Activated T-helper 2 cell treated with anti-CD3 and anti-CD28 coated beads, Interferon-gamma antibody, Interleukin-2, Interleukin-4, amounts not matched to agents 10 μg/mL and 5 μg/mL and 100 μg/mL, durations not matched to agents 14 hours and 24 hours and 36 hours (primary cell): ENCODE measurements around the gene WDR36. TPM values are rescaled to one million over a fixed set of nuclear protein-coding genes. Genes with fewer than 3 reads are reported as not detected.

ENCODE experiments used
- DNase-seq: peaks from one replicate; pipeline ENCODE4 v3.0.0; 2021; ENCODE audit warnings: low spot score
- H3K27ac Mint-ChIP-seq: one replicate; pipeline ENCODE4 v1.8.0; 2021; ENCODE audit warnings: mixed read lengths
- H3K27me3 Mint-ChIP-seq: one replicate; pipeline ENCODE4 v1.8.0; 2021; ENCODE audit warnings: low read depth, mixed read lengths
- H3K36me3 Mint-ChIP-seq: one replicate; pipeline ENCODE4 v1.8.0; 2021; ENCODE audit warnings: low read depth, mixed read lengths
- H3K4me1 Mint-ChIP-seq: one replicate; pipeline ENCODE4 v1.8.0; 2021; ENCODE audit warnings: low read depth, mixed read lengths
- H3K4me3 Mint-ChIP-seq: one replicate; pipeline ENCODE4 v1.8.0; 2021; ENCODE audit warnings: low read depth, mild to moderate bottlenecking, moderate library complexity, mixed read lengths
- H3K9me3 Mint-ChIP-seq: one replicate; pipeline ENCODE4 v1.8.0; 2021; ENCODE audit warnings: mixed read lengths
- intact Hi-C: fragments of 100-400 bp; cut with micrococcal nuclease; formaldehyde crosslinking; loops from one replicate; pipeline ENCODE4 v1.15.1; 2023
- total RNA-seq: library from RNA; stranded (reverse); gene quantifications from 2 replicates; pipeline ENCODE4 v1.2.3, GENCODE V29; 2022

The WDR36 gene
- 77.9 and 79.9 TPM in 2 replicates for total RNA-seq

DNA sequence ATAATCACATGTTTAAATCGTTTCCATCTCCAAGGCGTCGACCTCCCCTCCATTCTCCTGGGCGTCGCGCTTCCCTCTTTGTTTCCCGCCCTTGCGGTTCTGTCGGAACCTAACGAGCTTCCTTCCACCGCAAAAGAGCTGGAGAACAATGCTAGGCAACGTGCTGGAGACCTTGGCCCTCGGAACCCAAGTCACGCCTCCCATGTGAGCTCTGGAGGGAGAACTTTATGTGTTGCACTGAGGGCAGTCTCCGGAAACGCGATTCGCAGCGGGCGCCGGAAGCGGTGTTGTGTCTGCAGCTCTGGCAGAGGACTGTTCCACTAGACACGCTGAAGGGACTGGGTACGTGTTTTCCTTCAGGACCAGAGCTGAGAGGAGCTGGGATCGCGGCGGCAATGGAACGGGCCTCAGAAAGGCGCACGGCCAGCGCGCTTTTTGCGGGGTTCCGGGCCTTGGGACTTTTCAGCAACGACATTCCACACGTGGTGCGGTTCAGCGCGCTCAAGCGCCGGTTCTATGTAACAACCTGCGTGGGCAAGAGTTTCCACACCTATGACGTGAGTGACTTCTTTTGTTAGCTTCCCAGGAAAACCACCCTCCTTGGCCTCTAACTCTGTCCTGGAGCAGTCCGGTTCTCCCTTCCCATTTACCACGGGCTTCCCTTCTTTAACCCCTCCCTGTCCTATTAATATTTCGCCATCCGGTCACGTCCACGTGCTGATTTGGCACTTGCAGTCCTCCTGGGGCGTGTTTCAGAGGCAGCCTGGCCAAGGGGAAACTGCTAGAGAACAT is at the start of gene WDR36:
Gene WDR36, plus strand, starts transcription at position 287 of the 792 bp plus-strand sequence. Its CDS starts 109 bp downstream, at position 396.
- peak; percentile 86 for DNase-seq
- Mint-ChIP-seq H3K36me3 (peaks cover 36% of the 10 kb centered on the region), H3K27ac (peak within 1 kb of the TSS; percentile 92), H3K4me3 (peak within 1 kb of the TSS; percentile 95), H3K27me3 (peaks cover 4% of the 10 kb centered on the region), H3K9me3 (peaks cover 3% of the 10 kb centered on the region), H3K4me1 (peaks cover 31% of the 10 kb centered on the region)
- intact Hi-C loops: loop anchor here (1.0 to 5.0 kb wide), 7 partner anchors 19 to 1830 kb away; partner anchors contain the start of genes REEP5, SLC25A46 and STARD4

DNA sequence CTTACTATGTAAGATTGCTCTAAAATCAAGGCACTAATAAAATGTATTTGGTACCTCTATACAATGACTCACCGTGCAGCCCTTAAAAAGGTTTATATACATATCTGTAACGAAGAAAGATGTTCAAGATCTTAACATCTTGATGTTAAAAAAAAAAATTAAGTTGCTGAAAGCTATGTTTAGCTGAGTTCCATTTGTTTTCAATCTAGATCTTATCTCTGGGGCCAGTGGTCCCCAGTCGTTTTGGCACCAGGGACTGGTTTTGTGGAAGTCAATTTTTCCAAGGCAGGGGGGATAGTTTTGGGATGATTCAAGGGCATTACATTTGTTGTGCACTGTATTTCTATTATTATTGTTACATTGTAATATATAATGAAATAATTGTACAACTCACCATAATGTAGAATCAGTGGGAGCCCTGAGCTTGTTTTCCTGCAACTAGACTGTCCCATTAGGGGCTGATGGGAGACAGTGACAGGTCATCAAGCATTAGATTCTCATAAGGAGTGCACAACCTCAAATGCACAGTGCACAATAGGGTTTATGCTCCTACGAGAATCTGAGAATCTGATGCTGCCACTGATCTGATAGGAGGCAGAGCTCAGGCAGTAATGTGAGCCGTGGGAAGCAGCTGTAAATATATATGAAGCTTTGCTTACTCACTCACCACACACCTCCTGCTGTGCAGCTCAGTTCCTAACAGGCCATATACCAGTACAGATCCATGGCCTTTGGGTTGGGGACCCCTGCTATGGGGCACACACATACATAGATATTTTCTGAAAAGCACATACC is 48.2 kb upstream of the WDR36 start:
- no peak for DNase-seq
- no peaks in the 10 kb centered on the region for H3K9me3 Mint-ChIP-seq
- no peak overlapping the region for H3K27ac Mint-ChIP-seq
- no peaks in the 10 kb centered on the region for H3K4me1 Mint-ChIP-seq
- no peak overlapping the region for H3K4me3 Mint-ChIP-seq
- intact Hi-C loops: no loop called here
- H3K36me3 Mint-ChIP-seq: no peaks in the 10 kb centered on the region
- peaks cover 3% of the 10 kb centered on the region for H3K27me3 Mint-ChIP-seq

DNA sequence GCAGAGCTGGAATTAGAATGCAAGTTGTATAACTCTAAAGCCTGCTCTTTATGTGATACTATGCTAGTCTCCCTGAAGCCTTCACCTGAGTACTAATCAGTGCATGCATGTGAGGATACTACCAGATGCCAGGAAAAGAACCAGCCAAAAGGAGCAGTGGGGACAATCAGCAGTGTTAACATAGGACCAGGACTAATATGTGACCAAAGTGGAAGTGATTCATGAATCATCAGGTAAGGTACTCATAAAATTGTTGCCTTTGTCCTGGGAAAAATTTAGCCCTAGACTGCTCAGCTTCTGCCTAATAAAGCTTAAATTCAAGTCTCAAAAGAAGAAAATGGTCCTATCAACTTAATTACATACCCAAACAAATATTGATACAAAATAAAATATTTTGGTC is 34.1 kb upstream of the WDR36 start:
- H3K36me3 Mint-ChIP-seq: no peaks in the 10 kb centered on the region
- peaks cover 4% of the 10 kb centered on the region for H3K4me1 Mint-ChIP-seq
- peaks cover 39% of the 10 kb centered on the region for H3K27me3 Mint-ChIP-seq
- no peak overlapping the region for H3K27ac Mint-ChIP-seq
- no peak overlapping the region for H3K4me3 Mint-ChIP-seq
- no peak for DNase-seq
- intact Hi-C loops: no loop called here
- no peaks in the 10 kb centered on the region for H3K9me3 Mint-ChIP-seq

DNA sequence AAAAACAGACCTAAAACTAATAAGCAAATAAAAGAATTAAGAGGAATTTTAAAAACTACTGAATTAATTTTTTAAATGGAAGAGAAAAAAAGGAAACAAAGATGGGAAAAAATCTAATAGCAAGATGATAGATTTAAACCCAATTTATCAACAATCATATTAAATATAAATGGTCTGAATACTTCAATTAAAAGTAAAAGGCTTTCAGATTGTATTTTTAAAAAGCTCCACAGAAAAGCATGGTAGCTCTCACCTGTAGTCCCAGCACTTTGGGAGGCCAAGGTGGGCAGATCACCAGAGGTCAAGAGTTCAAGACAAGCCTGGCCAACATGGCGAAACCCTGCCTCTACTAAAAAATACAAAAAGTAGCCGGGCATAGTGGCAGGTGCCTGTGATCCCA is 32.0 kb upstream of the WDR36 start:
- no peak overlapping the region for H3K27ac Mint-ChIP-seq
- H3K4me1 Mint-ChIP-seq: peaks cover 5% of the 10 kb centered on the region
- no peaks in the 10 kb centered on the region for H3K9me3 Mint-ChIP-seq
- peaks cover 37% of the 10 kb centered on the region for H3K27me3 Mint-ChIP-seq
- intact Hi-C loops: loop anchor here (5.0 to 10.0 kb wide), 2 partner anchors 155 to 303 kb away; no protein-coding TSS in a partner anchor
- DNase-seq: no peak
- H3K4me3 Mint-ChIP-seq: no peak overlapping the region
- no peaks in the 10 kb centered on the region for H3K36me3 Mint-ChIP-seq

DNA sequence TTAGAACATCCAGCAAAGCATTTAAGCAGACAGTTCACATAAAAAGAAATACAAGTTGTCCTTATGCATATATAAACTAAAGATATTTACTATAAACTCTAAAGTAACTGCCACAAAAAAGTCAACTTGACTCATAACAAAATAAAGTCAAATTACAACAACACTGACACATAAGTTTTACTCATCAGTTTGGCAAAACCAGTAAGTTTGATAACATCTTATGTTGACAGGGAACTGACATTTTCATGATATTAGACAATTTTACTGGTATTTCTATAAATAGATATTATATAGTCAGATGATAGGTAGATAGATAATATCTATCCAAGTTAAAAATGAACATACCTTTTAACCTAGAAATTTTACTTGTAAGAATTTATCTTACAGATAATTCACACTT is 30.5 kb upstream of the WDR36 start:
- no peak overlapping the region for H3K4me3 Mint-ChIP-seq
- DNase-seq: no peak
- intact Hi-C loops: loop anchor here (5.0 to 10.0 kb wide), 2 partner anchors 157 to 304 kb away; no protein-coding TSS in a partner anchor
- peaks cover 5% of the 10 kb centered on the region for H3K4me1 Mint-ChIP-seq
- peaks cover 47% of the 10 kb centered on the region for H3K27me3 Mint-ChIP-seq
- no peak overlapping the region for H3K27ac Mint-ChIP-seq
- no peaks in the 10 kb centered on the region for H3K36me3 Mint-ChIP-seq
- H3K9me3 Mint-ChIP-seq: no peaks in the 10 kb centered on the region

DNA sequence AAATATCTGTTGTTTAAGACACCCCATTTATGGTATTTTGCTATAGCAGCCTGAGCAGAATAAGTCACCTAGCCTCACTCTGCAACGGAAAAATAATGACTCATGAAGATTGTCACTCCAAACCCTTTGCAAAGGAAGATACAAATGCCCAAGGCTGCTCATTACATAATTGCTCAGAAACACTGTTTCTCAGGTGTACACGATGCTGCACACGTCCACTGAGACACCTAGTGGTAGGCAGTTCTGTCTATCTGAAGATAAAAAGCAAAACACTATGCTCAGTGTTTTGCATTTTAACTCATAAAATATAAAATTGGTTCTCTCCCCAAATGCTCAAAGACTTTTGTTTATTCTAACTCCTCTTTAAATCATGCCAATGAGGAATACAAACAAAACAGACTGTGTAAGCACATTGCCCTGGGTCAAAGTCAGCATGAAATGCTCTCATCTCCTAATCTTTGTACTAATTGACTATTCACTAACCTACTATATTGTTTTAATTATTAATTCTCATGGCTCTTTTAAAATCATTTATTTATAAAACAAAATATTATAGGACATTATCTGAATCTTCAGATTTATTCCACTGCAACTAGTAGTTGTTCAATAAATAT is 28.3 kb upstream of the WDR36 start:
- H3K9me3 Mint-ChIP-seq: no peaks in the 10 kb centered on the region
- intact Hi-C loops: loop anchor here (5.0 to 10.0 kb wide), 2 partner anchors 159 to 307 kb away; no protein-coding TSS in a partner anchor
- peaks cover 5% of the 10 kb centered on the region for H3K4me1 Mint-ChIP-seq
- no peaks in the 10 kb centered on the region for H3K36me3 Mint-ChIP-seq
- no peak for DNase-seq
- peaks cover 54% of the 10 kb centered on the region for H3K27me3 Mint-ChIP-seq
- H3K4me3 Mint-ChIP-seq: no peak overlapping the region
- H3K27ac Mint-ChIP-seq: no peak overlapping the region

DNA sequence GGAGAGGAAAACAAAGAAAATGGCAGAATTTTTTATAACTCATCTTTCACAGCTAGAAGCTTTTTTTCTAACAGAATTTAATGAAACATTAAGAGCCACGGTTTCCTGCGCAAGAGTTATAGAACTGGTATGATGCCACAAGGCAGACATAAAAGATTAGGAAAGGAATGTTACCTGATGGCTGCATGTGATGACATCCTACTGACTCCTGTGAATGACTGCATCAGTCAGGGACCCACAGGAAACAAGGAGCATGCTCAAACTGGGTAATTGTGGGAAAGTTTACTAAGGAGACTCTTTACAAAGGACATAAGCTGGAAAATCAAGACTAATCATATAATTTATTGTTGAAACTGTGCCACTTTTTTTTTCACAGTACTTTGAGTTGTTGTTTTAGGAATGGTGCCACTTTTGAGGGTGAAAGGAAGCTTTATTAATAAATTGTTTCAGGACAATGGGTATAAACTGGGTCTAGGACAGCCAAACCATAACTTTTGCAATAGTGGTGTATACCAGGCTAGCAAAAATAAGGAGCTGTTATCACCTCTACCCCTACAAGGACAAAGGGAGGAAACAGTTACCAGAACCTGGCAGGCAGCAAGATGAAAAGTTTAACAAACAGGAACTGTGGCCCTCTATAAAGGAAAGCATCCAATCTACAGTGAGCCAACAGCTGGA is 25.7 kb upstream of the WDR36 start:
- Mint-ChIP-seq H3K36me3 (no peaks in the 10 kb centered on the region), H3K27me3 (peaks cover 70% of the 10 kb centered on the region), H3K27ac (no peak overlapping the region), H3K9me3 (no peaks in the 10 kb centered on the region), H3K4me1 (peaks cover 13% of the 10 kb centered on the region), H3K4me3 (no peak overlapping the region)
- intact Hi-C loops: loop anchor here (10.0 kb wide), 1 partner anchor 162 kb away; no protein-coding TSS in a partner anchor
- DNase-seq: no peak

DNA sequence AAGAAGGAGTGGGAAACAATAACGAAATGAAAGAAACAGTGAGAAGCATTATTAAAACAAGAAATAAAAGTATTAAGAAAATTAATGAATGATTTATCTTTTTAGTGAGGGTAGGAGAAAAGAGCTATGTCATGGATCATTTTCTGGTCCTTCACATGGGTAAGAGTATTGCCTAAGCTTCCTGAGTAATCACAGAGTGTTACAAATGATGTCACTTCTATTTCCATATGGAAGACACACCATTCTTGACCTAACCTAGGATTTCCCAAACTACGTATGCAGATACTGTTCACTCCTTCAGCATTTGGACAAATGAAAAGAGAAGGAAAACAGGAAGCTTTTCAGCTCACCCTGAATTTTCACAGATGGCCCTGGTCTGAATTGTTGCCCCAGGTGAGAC is 23.9 kb upstream of the WDR36 start:
- DNase-seq: no peak
- no peaks in the 10 kb centered on the region for H3K9me3 Mint-ChIP-seq
- H3K4me3 Mint-ChIP-seq: no peak overlapping the region
- peaks cover 21% of the 10 kb centered on the region for H3K4me1 Mint-ChIP-seq
- intact Hi-C loops: loop anchor here (10.0 kb wide), 1 partner anchor 163 kb away; no protein-coding TSS in a partner anchor
- no peak overlapping the region for H3K27ac Mint-ChIP-seq
- no peaks in the 10 kb centered on the region for H3K36me3 Mint-ChIP-seq
- H3K27me3 Mint-ChIP-seq: peaks cover 82% of the 10 kb centered on the region

DNA sequence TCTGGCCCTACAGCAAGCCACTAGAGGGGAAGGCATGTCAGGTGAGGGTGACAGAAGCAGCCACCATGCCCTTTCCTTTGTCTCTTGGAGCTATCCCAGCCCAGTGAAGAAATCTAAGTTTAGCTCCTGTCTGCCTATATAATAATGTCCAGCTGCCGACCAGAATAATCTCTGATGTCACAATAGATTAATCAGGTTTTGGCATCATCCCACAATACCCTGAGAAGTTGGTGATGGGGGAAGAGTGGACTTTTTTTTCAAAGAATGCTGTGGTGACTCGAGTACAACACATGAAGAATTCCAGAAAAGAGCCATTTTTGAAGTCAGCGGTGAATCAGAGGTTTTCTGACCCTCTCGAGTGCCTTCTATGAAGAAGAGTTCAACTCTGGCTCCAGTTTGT is 22.3 kb upstream of the WDR36 start:
- no peak overlapping the region for H3K27ac Mint-ChIP-seq
- H3K4me3 Mint-ChIP-seq: no peak overlapping the region
- no peaks in the 10 kb centered on the region for H3K9me3 Mint-ChIP-seq
- no peak for DNase-seq
- intact Hi-C loops: loop anchor here (10.0 kb wide), 1 partner anchor 165 kb away; no protein-coding TSS in a partner anchor
- H3K36me3 Mint-ChIP-seq: no peaks in the 10 kb centered on the region
- peaks cover 89% of the 10 kb centered on the region for H3K27me3 Mint-ChIP-seq
- peaks cover 28% of the 10 kb centered on the region for H3K4me1 Mint-ChIP-seq

DNA sequence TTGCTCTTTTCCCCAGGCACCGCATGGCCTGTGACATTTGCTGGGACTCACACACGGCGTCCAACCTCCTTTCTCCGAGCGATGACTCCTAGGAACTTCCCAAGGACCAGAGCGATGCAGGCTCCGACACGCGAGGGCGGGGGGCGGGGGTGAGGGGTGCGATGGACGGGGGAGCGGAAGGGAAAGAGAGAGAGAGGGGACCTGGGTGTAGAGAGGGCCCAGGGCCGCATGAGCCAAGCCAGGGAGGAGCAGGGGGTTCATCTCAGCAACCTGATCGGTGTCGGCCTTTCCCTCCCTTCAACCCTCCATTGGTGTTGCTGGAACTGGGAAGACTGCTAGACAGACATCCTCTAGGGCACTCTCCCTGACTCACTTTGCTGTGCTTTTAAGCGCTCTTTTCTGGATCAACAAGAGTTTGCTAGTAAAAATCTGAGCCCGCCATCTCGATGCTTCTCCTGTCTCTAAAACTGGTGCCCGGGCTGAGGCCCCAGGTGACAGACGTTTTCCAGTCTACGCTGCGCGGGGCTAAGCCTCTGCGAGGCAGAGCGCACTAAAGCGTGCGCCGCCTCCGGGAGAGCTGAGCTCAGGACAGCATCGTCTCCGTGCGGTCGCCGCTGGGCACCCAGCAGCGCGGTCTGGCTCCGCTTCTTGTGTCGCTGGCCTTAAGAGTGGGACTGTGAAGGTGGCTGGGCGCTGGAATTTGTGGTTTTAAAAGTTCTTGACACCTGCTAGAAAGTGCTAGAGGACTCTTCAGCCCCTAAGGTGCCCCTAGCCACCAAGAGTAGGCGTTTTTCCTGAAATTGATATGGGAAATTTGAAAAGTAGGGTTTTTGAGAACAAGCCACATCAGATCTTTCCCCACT is 21.6 kb upstream of the WDR36 start:
- DNase-seq: no peak
- Mint-ChIP-seq H3K4me3 (peak overlapping the region; percentile 28), H3K9me3 (no peaks in the 10 kb centered on the region), H3K27ac (no peak overlapping the region), H3K27me3 (peaks cover 90% of the 10 kb centered on the region), H3K36me3 (no peaks in the 10 kb centered on the region), H3K4me1 (peaks cover 30% of the 10 kb centered on the region)
- intact Hi-C loops: no loop called here

DNA sequence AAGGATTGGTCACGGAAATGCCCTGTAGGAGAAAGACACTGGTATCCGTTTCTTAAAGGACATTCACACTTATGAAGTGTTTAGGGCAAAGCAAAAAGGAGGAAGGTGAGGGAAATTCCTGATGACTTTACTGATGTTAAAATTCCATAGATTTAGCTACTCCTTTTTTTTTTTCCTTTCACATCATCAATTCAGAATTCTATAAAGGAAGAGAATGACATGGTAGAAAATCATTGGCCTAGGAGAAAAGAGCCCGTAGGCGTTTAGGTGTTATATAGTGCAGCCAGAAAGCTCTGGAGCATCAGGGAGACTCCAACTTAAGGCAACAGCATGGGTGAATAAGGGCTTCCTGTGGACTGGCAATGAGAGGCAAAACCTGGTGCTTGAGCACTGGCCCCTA is 20.7 kb upstream of the WDR36 start, which contains the start of gene TSLP:
Gene TSLP, plus strand, starts transcription at position 301 of the 400 bp plus-strand sequence. CDS start 178 bp downstream, outside the sequence.
- Mint-ChIP-seq H3K4me3 (peak within 1 kb of the TSS; percentile 86), H3K9me3 (no peaks in the 10 kb centered on the region), H3K27ac (no peak within 1 kb of the TSS), H3K4me1 (peaks cover 33% of the 10 kb centered on the region), H3K36me3 (no peaks in the 10 kb centered on the region), H3K27me3 (peaks cover 82% of the 10 kb centered on the region)
- DNase-seq: no peak
- intact Hi-C loops: no loop called here
